HCT116 (cell line): Measurements from ENCODE around the gene AKNAD1. TPM values are rescaled to one million over a fixed set of nuclear protein-coding genes. Genes with fewer than 3 reads are reported as not detected.

Experiments
- ATAC-seq: fragments of 200-7000 bp; cut with Tn5 transposase; 2 replicates; pipeline ENCODE4 v1.9.1; 2020; ENCODE audit warnings: mild to moderate bottlenecking, moderate library complexity
- BruUV-seq: library from RNA; stranded (reverse); fragments of 400-500 nt; replicated peaks from 2 replicates; lab custom pipeline; 2021; lab: Mats Ljungman, UMichigan
- CTCF ChIA-PET: fragments of 300-600 bp; sonication (Branson Sonifier 250); formaldehyde crosslinking; loops from one replicate; lab custom pipeline; 2021; ENCODE audit warnings: antibody characterized with exemption; lab: Charles Lee
- POLR2A ChIA-PET: fragments of 300-600, 350-600 bp; sonication (Branson Sonifier 250); formaldehyde crosslinking; loops from one replicate; lab custom pipeline; 2021; ENCODE audit warnings: antibody characterized with exemption; lab: Charles Lee
- RAD21 ChIA-PET, 2 experiments: fragments of 300-600 bp; sonication (Branson Sonifier 250); formaldehyde crosslinking; loops; one replicate each; lab custom pipeline; 2023; ENCODE audit warnings: low total read pairs in 2 of 2; ENCODE audit not compliant: uncharacterized antibody in 2 of 2, unreplicated experiment in 2 of 2, low non-redundant PET in 1 of 2; lab: Charles Lee
- DNase-seq: peaks from one replicate; pipeline ENCODE4 v3.0.0-alpha.2; 2010; ENCODE audit warnings: low read depth, low spot score
- H2AFZ ChIP-seq: fragments of 200-600 bp; shearing (Covaris generic), sonication (generic); 2 replicates; pipeline ENCODE4 v1.6.1; 2017; ENCODE audit warnings: low read depth, mixed run types, mixed read lengths, antibody characterized with exemption, low read length; ENCODE audit not compliant: poor library complexity, severe bottlenecking
- H3K27ac ChIP-seq: 2 replicates; pipeline ENCODE4 v1.5.1; 2012; ENCODE audit warnings: low read depth, low read length
- H3K27me3 ChIP-seq: fragments of 200-600 bp; sonication (generic); 2 replicates; pipeline ENCODE4 v1.6.1; 2016; ENCODE audit warnings: mixed run types, low read length, mixed read lengths; ENCODE audit not compliant: insufficient read depth
- H3K36me3 ChIP-seq, 2 experiments: fragments of 200-500 bp in 1 of 2; fragments of 200-600 bp in 1 of 2; sonication (Bioruptor generic) in 1 of 2; sonication (generic) in 1 of 2; 2 replicates each; pipeline versions ENCODE4 v1.5.1 to v1.6.1; 2014 to 2016; ENCODE audit warnings: low read length in 2 of 2, inconsistent platforms in 1 of 2, mixed read lengths in 1 of 2, mixed run types in 1 of 2; ENCODE audit not compliant: insufficient read depth in 2 of 2, control insufficient read depth in 1 of 2
- H3K4me1 ChIP-seq, 2 experiments: fragments of 200-600 bp in 1 of 2; sonication (generic) in 1 of 2; 2 replicates each; pipeline versions ENCODE4 v1.5.1 to v1.6.1; 2012 to 2017; ENCODE audit warnings: low read length in 2 of 2, inconsistent platforms in 1 of 2, mild to moderate bottlenecking in 1 of 2, mixed read lengths in 1 of 2, mixed run types in 1 of 2, moderate library complexity in 1 of 2; ENCODE audit not compliant: insufficient read depth in 2 of 2, control insufficient read depth in 1 of 2
- H3K4me2 ChIP-seq: fragments of 200-600 bp; sonication (generic); 2 replicates; pipeline ENCODE4 v1.6.1; 2017; ENCODE audit warnings: mixed run types, low read length, mixed read lengths
- H3K4me3 ChIP-seq, 2 experiments: fragments of 200-600 bp in 1 of 2; sonication (generic) in 1 of 2; replicated peaks in 1 of 2; 2 replicates each; pipeline ENCODE4 v1.5.1; 2011 to 2016; ENCODE audit warnings: low read length in 2 of 2, control low read depth in 1 of 2, low read depth in 1 of 2, mild to moderate bottlenecking in 1 of 2, mixed read lengths in 1 of 2, mixed run types in 1 of 2
- H3K79me2 ChIP-seq: fragments of 200-600 bp; sonication (generic); 2 replicates; pipeline ENCODE4 v1.6.1; 2017; ENCODE audit warnings: mild to moderate bottlenecking, mixed run types, low read length, moderate library complexity, mixed read lengths; ENCODE audit not compliant: insufficient read depth
- H3K9ac ChIP-seq: fragments of 200-600 bp; sonication (generic); 2 replicates; pipeline ENCODE4 v1.6.1; 2016; ENCODE audit warnings: low read length, mixed read lengths
- H3K9me2 ChIP-seq: fragments of 200-600 bp; sonication (generic), shearing (Covaris generic); 2 replicates; pipeline ENCODE4 v1.6.1; 2017; ENCODE audit warnings: mixed run types, mild to moderate bottlenecking, moderate library complexity; ENCODE audit not compliant: insufficient read depth
- H3K9me3 ChIP-seq, 2 experiments: fragments of 200-500 bp in 1 of 2; fragments of 200-600 bp in 1 of 2; sonication (Bioruptor generic) in 1 of 2; sonication (generic) in 1 of 2; 2 replicates each; pipeline ENCODE4 v1.6.1; 2014 to 2017; ENCODE audit warnings: low read length in 2 of 2, mixed read lengths in 2 of 2, inconsistent platforms in 1 of 2, low read depth in 1 of 2, mild to moderate bottlenecking in 1 of 2, mixed run types in 1 of 2, moderate library complexity in 1 of 2; ENCODE audit not compliant: control insufficient read depth in 1 of 2, insufficient read depth in 1 of 2
- H4K20me1 ChIP-seq: fragments of 200-600 bp; sonication (generic), shearing (Covaris generic); 2 replicates; pipeline ENCODE4 v1.6.1; 2017; ENCODE audit warnings: mixed run types, mild to moderate bottlenecking, moderate library complexity; ENCODE audit not compliant: insufficient read depth
- ATF3 ChIP-seq: IDR thresholded peaks from 2 replicates; pipeline ENCODE4 v1.6.1; 2012
- CBX3 ChIP-seq: IDR thresholded peaks from 2 replicates; pipeline ENCODE4 v1.6.1; 2012; ENCODE audit warnings: low read depth
- EGR1 ChIP-seq: IDR thresholded peaks from 2 replicates; pipeline ENCODE4 v1.6.1; 2012; ENCODE audit warnings: low read depth
- EZH2phosphoT487 ChIP-seq: fragments of 200-600 bp; IDR thresholded peaks from 2 replicates; pipeline ENCODE4 v1.6.1; 2018; ENCODE audit warnings: antibody characterized with exemption, borderline replicate concordance
- FOSL1 ChIP-seq: IDR thresholded peaks from 2 replicates; pipeline ENCODE4 v1.6.1; 2012; ENCODE audit warnings: low read depth
- JUND ChIP-seq: IDR thresholded peaks from 2 replicates; pipeline ENCODE4 v1.6.1; 2012
- POLR2A ChIP-seq: IDR thresholded peaks from 2 replicates; pipeline ENCODE4 v1.7.0; 2011; ENCODE audit warnings: borderline replicate concordance; ENCODE audit not compliant: insufficient read depth, insufficient read length; ENCODE audit errors: extremely low read depth
- POLR2AphosphoS5 ChIP-seq: IDR thresholded peaks from 2 replicates; pipeline ENCODE4 v1.6.1; 2011; ENCODE audit warnings: mild to moderate bottlenecking, low read depth, low read length, moderate library complexity
- RAD21 ChIP-seq: IDR thresholded peaks from 2 replicates; pipeline ENCODE4 v1.6.1; 2012; ENCODE audit warnings: low read depth, mild to moderate bottlenecking
- SP1 ChIP-seq: IDR thresholded peaks from 2 replicates; pipeline ENCODE4 v1.6.1; 2012; ENCODE audit warnings: low read depth
- SRF ChIP-seq: IDR thresholded peaks from 2 replicates; pipeline ENCODE4 v1.6.1; 2012; ENCODE audit warnings: low read depth
- TCF7L2 ChIP-seq: IDR thresholded peaks from 2 replicates; pipeline ENCODE4 v1.7.0; 2011; ENCODE audit warnings: borderline replicate concordance, inconsistent platforms; ENCODE audit not compliant: insufficient read depth, insufficient read length; ENCODE audit errors: extremely low read depth
- YY1 ChIP-seq: IDR thresholded peaks from 2 replicates; pipeline ENCODE4 v1.6.1; 2011; ENCODE audit warnings: low read length, low read depth, moderate library complexity, mild to moderate bottlenecking; ENCODE audit not compliant: insufficient replicate concordance; ENCODE audit errors: extremely low read depth
- ZFX ChIP-seq: fragments of 450-650 bp; IDR thresholded peaks from 2 replicates; pipeline ENCODE4 v1.6.1; 2017
- ZNF274 ChIP-seq: fragments of 200-500 bp; sonication (Bioruptor generic); IDR thresholded peaks from 2 replicates; pipeline ENCODE4 v1.6.1; 2014; ENCODE audit warnings: mild to moderate bottlenecking, low read depth, low read length, inconsistent platforms
- intact Hi-C: fragments of 100-400 bp; cut with micrococcal nuclease; formaldehyde crosslinking; loops from 2 replicates; pipeline ENCODE4 v1.10.0; 2022
- total RNA-seq: library from RNA; stranded (reverse); gene quantifications from one replicate; pipeline ENCODE4 v1.2.1, GENCODE V29; 2021; ENCODE audit not compliant: unreplicated experiment
- TF ChIP-seq, protein P1 (sequence below): IDR thresholded peaks from 2 replicates; pipeline ENCODE4 v1.6.1; 2011; ENCODE audit warnings: mild to moderate bottlenecking, low read length, moderate library complexity; ENCODE audit not compliant: insufficient replicate concordance; ENCODE audit errors: extremely low read depth
- TF ChIP-seq, protein P2 (sequence below), 3 experiments: fragments of 200-600 bp in 1 of 3; sonication (generic) in 1 of 3; IDR thresholded peaks in 2 of 3; conservative IDR thresholded peaks in 1 of 3; 2 replicates each; pipeline ENCODE4 v1.5.1; 2012 to 2017; ENCODE audit warnings: low read depth in 2 of 3, low read length in 2 of 3, antibody characterized with exemption in 1 of 3, borderline replicate concordance in 1 of 3, control low read depth in 1 of 3, mild to moderate bottlenecking in 1 of 3, mixed read lengths in 1 of 3, mixed run types in 1 of 3, moderate library complexity in 1 of 3; ENCODE audit not compliant: insufficient read depth in 1 of 3
- TF ChIP-seq, protein P3 (sequence below): IDR thresholded peaks from 2 replicates; pipeline ENCODE4 v1.6.1; 2012

Gene AKNAD1
- total RNA-seq, 1 experiment from 2014 or later, result 0.15 TPM

- TF ChIP-seq YY1 (no peak), CBX3 (no peak), SP1 (no peak), FOSL1 (no peak), SRF (no peak), POLR2AphosphoS5 (no peak), EZH2phosphoT487 (no peak), EGR1 (no peak), POLR2A (no peak), ZNF274 (no peak)
- TF ChIP-seq, protein P1, sequence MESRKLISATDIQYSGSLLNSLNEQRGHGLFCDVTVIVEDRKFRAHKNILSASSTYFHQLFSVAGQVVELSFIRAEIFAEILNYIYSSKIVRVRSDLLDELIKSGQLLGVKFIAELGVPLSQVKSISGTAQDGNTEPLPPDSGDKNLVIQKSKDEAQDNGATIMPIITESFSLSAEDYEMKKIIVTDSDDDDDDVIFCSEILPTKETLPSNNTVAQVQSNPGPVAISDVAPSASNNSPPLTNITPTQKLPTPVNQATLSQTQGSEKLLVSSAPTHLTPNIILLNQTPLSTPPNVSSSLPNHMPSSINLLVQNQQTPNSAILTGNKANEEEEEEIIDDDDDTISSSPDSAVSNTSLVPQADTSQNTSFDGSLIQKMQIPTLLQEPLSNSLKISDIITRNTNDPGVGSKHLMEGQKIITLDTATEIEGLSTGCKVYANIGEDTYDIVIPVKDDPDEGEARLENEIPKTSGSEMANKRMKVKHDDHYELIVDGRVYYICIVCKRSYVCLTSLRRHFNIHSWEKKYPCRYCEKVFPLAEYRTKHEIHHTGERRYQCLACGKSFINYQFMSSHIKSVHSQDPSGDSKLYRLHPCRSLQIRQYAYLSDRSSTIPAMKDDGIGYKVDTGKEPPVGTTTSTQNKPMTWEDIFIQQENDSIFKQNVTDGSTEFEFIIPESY, result no peak
These were observed 13.3 kb downstream of the AKNAD1 start (continued) for GRCh38 chr1:108843390-108844137.

GRCh38 chr1:108842525-108843181 lies 14.2 kb downstream of the AKNAD1 start:
- no peak overlapping the region for H2AFZ ChIP-seq
- ChIA-PET POLR2A (no interaction called here), RAD21 (no interaction called here), CTCF (interaction anchor here (1.1 kb wide), 1 partner anchor 13 kb away, joined by 3 read pairs; no protein-coding TSS in a partner anchor)
- intact Hi-C loops, result no loop called here
- no peaks in the 10 kb centered on the region for H3K9me3 ChIP-seq
- H3K9me2 ChIP-seq, result no peaks in the 10 kb centered on the region
- H3K4me2 ChIP-seq, result no peak overlapping the region
- no TSS peak for BruUV-seq
- no peaks in the 10 kb centered on the region for H3K36me3 ChIP-seq
- ATAC-seq (no peak), DNase-seq (no peak)
- no peak overlapping the region for H3K4me3 ChIP-seq
- no peaks in the 10 kb centered on the region for H3K4me1 ChIP-seq
- H3K27ac ChIP-seq, result no peak overlapping the region
- H3K79me2 ChIP-seq, result no peaks in the 10 kb centered on the region
- H3K27me3 ChIP-seq, result no peaks in the 10 kb centered on the region
- H4K20me1 ChIP-seq, result no peaks in the 10 kb centered on the region
- no peak overlapping the region for H3K9ac ChIP-seq
- TF ChIP-seq CBX3 (no peak), RAD21 (no peak), JUND (no peak), ZNF274 (no peak), ATF3 (no peak), ZFX (no peak), TCF7L2 (no peak), POLR2AphosphoS5 (no peak)
- TF ChIP-seq, protein P2, sequence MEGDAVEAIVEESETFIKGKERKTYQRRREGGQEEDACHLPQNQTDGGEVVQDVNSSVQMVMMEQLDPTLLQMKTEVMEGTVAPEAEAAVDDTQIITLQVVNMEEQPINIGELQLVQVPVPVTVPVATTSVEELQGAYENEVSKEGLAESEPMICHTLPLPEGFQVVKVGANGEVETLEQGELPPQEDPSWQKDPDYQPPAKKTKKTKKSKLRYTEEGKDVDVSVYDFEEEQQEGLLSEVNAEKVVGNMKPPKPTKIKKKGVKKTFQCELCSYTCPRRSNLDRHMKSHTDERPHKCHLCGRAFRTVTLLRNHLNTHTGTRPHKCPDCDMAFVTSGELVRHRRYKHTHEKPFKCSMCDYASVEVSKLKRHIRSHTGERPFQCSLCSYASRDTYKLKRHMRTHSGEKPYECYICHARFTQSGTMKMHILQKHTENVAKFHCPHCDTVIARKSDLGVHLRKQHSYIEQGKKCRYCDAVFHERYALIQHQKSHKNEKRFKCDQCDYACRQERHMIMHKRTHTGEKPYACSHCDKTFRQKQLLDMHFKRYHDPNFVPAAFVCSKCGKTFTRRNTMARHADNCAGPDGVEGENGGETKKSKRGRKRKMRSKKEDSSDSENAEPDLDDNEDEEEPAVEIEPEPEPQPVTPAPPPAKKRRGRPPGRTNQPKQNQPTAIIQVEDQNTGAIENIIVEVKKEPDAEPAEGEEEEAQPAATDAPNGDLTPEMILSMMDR (IDR thresholded peaks at IDR 0.05 in 2 of 3, conservative IDR thresholded peaks at IDR 0.05 in 1 of 3; ENCODE audit: borderline replicate concordance in 1 of 3, insufficient read depth in 1 of 3, low read depth in 2 of 3, low read length in 2 of 3), result no peak
- TF ChIP-seq, protein P3, sequence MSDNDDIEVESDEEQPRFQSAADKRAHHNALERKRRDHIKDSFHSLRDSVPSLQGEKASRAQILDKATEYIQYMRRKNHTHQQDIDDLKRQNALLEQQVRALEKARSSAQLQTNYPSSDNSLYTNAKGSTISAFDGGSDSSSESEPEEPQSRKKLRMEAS, result no peak
- TF ChIP-seq, protein P1, result no peak
